K562 (cell line): ENCODE results near the gene IMPG1. TPM values are rescaled to one million over a fixed set of nuclear protein-coding genes. Genes with fewer than 3 reads are reported as not detected.

Experiments
- ATAC-seq: fragments of 200-7000 bp; cut with Tn5 transposase; 3 replicates; pipeline ENCODE4 v1.9.1; 2020; ENCODE audit warnings: moderate library complexity
- BruUV-seq: library from RNA; stranded (reverse); fragments of 400-500 nt; replicated peaks from 2 replicates; lab custom pipeline; 2021; lab: Mats Ljungman, UMichigan
- CTCF ChIA-PET: fragments of 300-600 bp; formaldehyde crosslinking; extraction: SDS; loops from one replicate; lab custom pipeline; 2021; ENCODE audit warnings: low intra/inter-chr PET ratio; lab: Yijun Ruan, JAX
- POLR2A ChIA-PET: fragments of 300-600, 350-650 bp; sonication (Branson Sonifier 250); formaldehyde crosslinking; extraction: SDS; loops from one replicate; lab custom pipeline; 2021; ENCODE audit warnings: antibody characterized with exemption, inconsistent platforms; lab: Yijun Ruan, JAX
- DNase-seq, 4 experiments: peaks; one replicate each; pipeline versions ENCODE4 v3.0.0 to v3.0.0-alpha.2; 2011 to 2018; ENCODE audit warnings: low spot score in 3 of 4, mixed read lengths in 3 of 4; ENCODE audit errors: extremely low read depth in 1 of 4
- FAIRE-seq: peaks from 2 replicates; lab custom pipeline; 2011; peaks lifted over from hg19 to GRCh38; lab: Jason Lieb, UNC
- H2AFZ ChIP-seq: 2 replicates; pipeline ENCODE4 v1.6.0; 2011; ENCODE audit warnings: low read depth, low read length, control low read depth, inconsistent platforms
- H3K27ac ChIP-seq: fragments of 200-600 bp; 3 replicates; pipeline ENCODE4 v1.8.0; 2011; ENCODE audit warnings: low read depth, mild to moderate bottlenecking, control low read depth, inconsistent platforms, low read length, moderate library complexity, mixed read lengths; ENCODE audit errors: extremely low read depth
- H3K27me3 ChIP-seq, 2 experiments: fragments of 300-600 bp in 1 of 2; 2 replicates in 1 of 2; 3 replicates in 1 of 2; pipeline versions ENCODE4 v1.6.0 to v1.8.0; 2011; ENCODE audit warnings: inconsistent platforms in 2 of 2, low read length in 2 of 2, mild to moderate bottlenecking in 1 of 2, mixed read lengths in 1 of 2, moderate library complexity in 1 of 2; ENCODE audit not compliant: control insufficient read depth in 2 of 2, insufficient read depth in 2 of 2
- H3K36me3 ChIP-seq: fragments of 300-600 bp; 3 replicates; pipeline ENCODE4 v1.8.0; 2011; ENCODE audit warnings: mild to moderate bottlenecking, low read length, inconsistent platforms; ENCODE audit not compliant: control insufficient read depth, insufficient read depth
- H3K4me1 ChIP-seq, 2 experiments: fragments of 200-600 bp in 1 of 2; replicated peaks in 1 of 2; 2 replicates in 1 of 2; 3 replicates in 1 of 2; pipeline versions ENCODE4 v1.5.1 to v1.8.0; 2011; ENCODE audit warnings: inconsistent platforms in 2 of 2, low read length in 2 of 2, mild to moderate bottlenecking in 1 of 2, mixed read lengths in 1 of 2, moderate library complexity in 1 of 2; ENCODE audit not compliant: control insufficient read depth in 2 of 2, insufficient read depth in 2 of 2
- H3K4me2 ChIP-seq: 2 replicates; pipeline ENCODE4 v1.6.1; 2011; ENCODE audit warnings: low read length, control low read depth, inconsistent platforms, mixed read lengths; ENCODE audit not compliant: insufficient read depth
- H3K4me3 ChIP-seq: fragments of 200-600 bp; sonication (generic), shearing (Covaris generic); 2 replicates; pipeline ENCODE4 v1.5.1; 2016; ENCODE audit warnings: control low read depth, inconsistent platforms
- H3K79me2 ChIP-seq: fragments of 200-600 bp; 3 replicates; pipeline ENCODE4 v1.8.0; 2011; ENCODE audit warnings: low read length, inconsistent platforms; ENCODE audit not compliant: control insufficient read depth, insufficient read depth
- H3K9ac ChIP-seq, 2 experiments: 2 replicates each; pipeline versions ENCODE4 v1.6.0 to v1.6.1; 2011; ENCODE audit warnings: low read depth in 2 of 2, low read length in 2 of 2, control low read depth in 1 of 2, inconsistent platforms in 1 of 2, mild to moderate bottlenecking in 1 of 2, mixed read lengths in 1 of 2; ENCODE audit not compliant: insufficient read depth in 1 of 2
- H3K9me1 ChIP-seq: one replicate; pipeline ENCODE4 v1.6.0; 2011; ENCODE audit warnings: inconsistent platforms, mild to moderate bottlenecking, low read length, moderate library complexity; ENCODE audit not compliant: control insufficient read depth, insufficient read depth
- H3K9me3 ChIP-seq: replicated peaks from 2 replicates; pipeline ENCODE4 v1.5.1; 2011; ENCODE audit warnings: low read depth, low read length, inconsistent platforms; ENCODE audit not compliant: control insufficient read depth, insufficient read depth
- H4K20me1 ChIP-seq: replicated peaks from 2 replicates; pipeline ENCODE4 v1.6.1; 2011; ENCODE audit warnings: low read length, inconsistent platforms, mixed read lengths; ENCODE audit not compliant: control insufficient read depth, insufficient read depth
- CREB3L1 ChIP-seq: fragments of 450-650 bp; IDR thresholded peaks from 2 replicates; pipeline ENCODE4 v1.6.1; 2014; ENCODE audit warnings: low read depth, mild to moderate bottlenecking, moderate library complexity, borderline replicate concordance
- MXI1 ChIP-seq: IDR thresholded peaks from 2 replicates; pipeline ENCODE4 v1.6.1; 2011; ENCODE audit warnings: low read depth, mild to moderate bottlenecking, improper control_type of control experiment, low read length
- NFYB ChIP-seq: IDR thresholded peaks from 2 replicates; pipeline ENCODE4 v1.6.1; 2011; ENCODE audit warnings: mild to moderate bottlenecking, moderate library complexity; ENCODE audit not compliant: insufficient read length; ENCODE audit errors: extremely low read depth
- TAF7 ChIP-seq: fragments of 450-650 bp; IDR thresholded peaks from 2 replicates; pipeline ENCODE4 v1.6.1; 2016; ENCODE audit warnings: missing genetic modification characterization, missing compliant biosample characterization
- ZBTB11 ChIP-seq, 3 experiments: fragments of 200-800 bp in 1 of 3; fragments of 250-450 bp in 1 of 3; fragments of 450-650 bp in 1 of 3; sonication (Bioruptor Pico) in 1 of 3; sonication (Bioruptor generic) in 1 of 3; formaldehyde crosslinking in 1 of 3; IDR thresholded peaks; 2 replicates each; pipeline versions ENCODE4 v1.6.1 to v1.8.0; 2016 to 2022; ENCODE audit warnings: mild to moderate bottlenecking in 2 of 3, missing genetic modification characterization in 2 of 3, missing compliant biosample characterization in 1 of 3, moderate library complexity in 1 of 3
- ZNF324 ChIP-seq: fragments of 250-450 bp; sonication (Bioruptor Pico); IDR thresholded peaks from 2 replicates; pipeline ENCODE4 v1.4.0; 2020; ENCODE audit warnings: mild to moderate bottlenecking
- ZNF518B ChIP-seq: fragments of 250-450 bp; sonication (Bioruptor Pico); IDR thresholded peaks from 2 replicates; pipeline ENCODE4 v1.5.0; 2021; ENCODE audit warnings: mild to moderate bottlenecking, moderate library complexity
- ZNF764 ChIP-seq: fragments of 250-450 bp; sonication (Bioruptor Pico); IDR thresholded peaks from 2 replicates; pipeline ENCODE4 v1.4.0; 2020; ENCODE audit warnings: low read depth, mild to moderate bottlenecking, moderate library complexity
- WGBS: fragments of 100-300 bp; shearing (Covaris generic); methylation state at CpG from one replicate; pipeline ENCODE4 v1.1.6; 2016; ENCODE audit warnings: low coverage, mixed read lengths; ENCODE audit not compliant: insufficient coverage; ENCODE audit errors: missing lambda C conversion rate; 5-methylcytosine and 5-hydroxymethylcytosine counted together
- in situ Hi-C: fragments of 300-500 bp; cut with MboI; formaldehyde crosslinking; loops from 4 replicates; pipeline ENCODE4 v1.15.0; 2018; ENCODE audit warnings: inconsistent platforms, mixed read lengths
- intact Hi-C: fragments of 100-400 bp; cut with micrococcal nuclease; formaldehyde crosslinking; loops from 2 replicates; pipeline ENCODE4 v1.14.2; 2022
- polyA plus RNA-seq, 8 experiments: library from polyadenylated mRNA; depleted of rRNA in 4 of 8; stranded (reverse) in 5 of 8; unstranded in 3 of 8; fragments of >200 nt; fragmentation: Nextera tagmentation in 2 of 8; fragmentation: Illumina TruSeq in 1 of 8; extraction: Ambion mirVana in 2 of 8; extraction: Trizol in 1 of 8; gene quantifications; 2 replicates each; pipeline versions ENCODE4 v1.2.1 to v1.2.3, GENCODE V29; 2011 to 2014; ENCODE audit warnings: inconsistent platforms in 1 of 8, missing spikeins in 1 of 8
- total RNA-seq, 7 experiments: library from RNA; depleted of rRNA in 6 of 7; stranded (reverse); fragments of >200 nt in 6 of 7; fragmentation: Illumina TruSeq in 2 of 7; extraction: Trizol in 2 of 7; gene quantifications; 2 replicates each; pipeline versions ENCODE4 v1.2.1 to v1.2.3, GENCODE V29; 2011 to 2021; ENCODE audit warnings: low replicate concordance in 1 of 7

Gene IMPG1
- total and polyA plus RNA-seq, 9 of the 15 experiments (the other 6 are each of a cell fraction or from before 2014, with no cell fraction given), result not detected

- FAIRE-seq, result no peak
- Histone ChIP-seq H3K4me2 (no peak overlapping the region), H2AFZ (no peak overlapping the region), H3K9me1 (no peaks in the 10 kb centered on the region), H3K9me3 (no peaks in the 10 kb centered on the region), H4K20me1 (no peaks in the 10 kb centered on the region), H3K4me1 (no peaks in the 10 kb centered on the region), H3K27ac (no peak overlapping the region), H3K4me3 (no peak overlapping the region), H3K27me3 (no peaks in the 10 kb centered on the region), H3K36me3 (no peaks in the 10 kb centered on the region; the same call in 2 of the 3 replicates), H3K79me2 (no peaks in the 10 kb centered on the region), H3K9ac (no peak overlapping the region)
- TF ChIP-seq NFYB (no peak), TAF7 (tag) (no peak), CREB3L1 (no peak), ZNF324 (CRISPR knock-in tag) (no peak), MXI1 (no peak), ZNF518B (CRISPR knock-in tag) (no peak), ZBTB11 (CRISPR knock-in tag; IDR thresholded peaks at IDR 0.05) (no peak), ZNF764 (no peak)
- POLR2A ChIA-PET, result no interaction called here
- ATAC-seq, result no peak
- intact Hi-C loops (no loop called here), in situ Hi-C loops (loop anchor here (25.0 kb wide), 1 partner anchor 1514 kb away; the partner anchor contains the start of gene HTR1B)
- under 1% methylated on average over 5 of the region's 5 CpGs for WGBS
- no TSS peak for BruUV-seq
- no peak for DNase-seq
- CTCF ChIA-PET, result no interaction called here
These were observed 124.5 kb downstream of the IMPG1 start for GRCh38 chr6:75947935-75948334.
